ENCODE measurements around the gene HECW1.
"Not testable (repeated sequence)": the region's sequence is repeated elsewhere in the genome, so short reads cannot be mapped to it uniquely, and the experiment has no call there.

The HECW1 gene

DNA sequence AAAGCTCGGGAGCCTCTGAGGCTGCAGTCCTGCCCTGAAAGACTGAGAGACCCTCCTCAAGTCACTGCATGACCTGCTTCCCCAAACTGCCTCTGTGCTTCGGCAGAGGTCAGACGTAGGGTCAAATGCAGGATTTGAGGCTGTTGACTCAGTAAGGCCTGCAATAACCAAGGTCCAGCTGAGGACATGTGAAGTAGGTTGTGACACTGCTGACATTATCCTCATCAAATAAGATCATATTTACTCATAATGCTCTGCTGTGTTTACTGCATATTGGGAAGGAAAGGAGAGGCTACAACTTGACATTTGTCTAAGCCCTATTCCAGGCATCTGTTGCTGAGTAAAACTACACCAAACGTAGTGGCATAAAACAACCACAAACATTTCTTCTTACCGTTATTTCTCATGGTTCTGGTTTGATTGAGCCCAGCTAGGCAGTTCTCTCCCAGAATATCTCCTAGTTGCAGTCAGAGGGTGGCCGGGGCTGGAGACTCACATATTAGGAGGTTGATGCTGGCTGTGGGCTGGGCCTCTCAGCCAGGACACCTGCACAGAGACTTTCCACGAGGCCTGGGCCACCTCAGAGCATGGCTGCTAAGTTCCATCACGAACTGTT is 348.4 kb downstream of the HECW1 start:
- DNase-seq (ENCODE audit: low read depth in 2 of 3, low spot score in 1 of 3), result no peak

DNA sequence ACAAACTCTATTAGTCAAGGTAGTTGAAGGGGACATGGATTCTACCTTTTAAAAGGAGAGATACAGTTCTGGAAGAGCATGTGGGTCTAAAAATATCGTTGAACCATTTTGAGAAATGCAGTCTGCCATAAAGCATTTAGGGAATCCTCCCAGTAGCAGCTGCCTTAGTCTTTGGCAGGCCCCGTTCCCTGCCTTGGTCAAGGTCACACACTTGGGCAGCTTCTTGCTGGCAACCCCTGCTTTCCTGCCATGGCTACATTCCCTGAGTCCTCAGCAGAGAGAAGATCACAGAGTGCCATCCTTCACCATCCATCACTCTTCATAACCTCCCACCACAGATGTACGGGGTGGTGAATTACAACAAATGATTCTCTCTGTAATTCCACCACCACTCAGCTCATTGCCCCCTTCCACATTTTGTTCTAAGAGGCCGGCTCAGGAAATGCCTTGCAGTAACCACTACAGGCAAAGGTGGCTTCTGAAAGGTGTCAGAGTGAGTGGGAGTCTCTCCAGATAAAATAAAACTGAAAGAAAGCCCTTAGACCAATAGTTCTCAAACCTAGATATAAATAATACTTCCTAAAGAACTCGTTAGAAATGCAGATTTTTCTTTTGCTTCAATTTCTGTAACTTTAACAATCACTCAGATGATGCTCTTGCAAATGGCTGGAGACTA is 349.0 kb downstream of the HECW1 start:
- no peak for DNase-seq (ENCODE audit: low read depth in 2 of 3, low spot score in 1 of 3)

DNA sequence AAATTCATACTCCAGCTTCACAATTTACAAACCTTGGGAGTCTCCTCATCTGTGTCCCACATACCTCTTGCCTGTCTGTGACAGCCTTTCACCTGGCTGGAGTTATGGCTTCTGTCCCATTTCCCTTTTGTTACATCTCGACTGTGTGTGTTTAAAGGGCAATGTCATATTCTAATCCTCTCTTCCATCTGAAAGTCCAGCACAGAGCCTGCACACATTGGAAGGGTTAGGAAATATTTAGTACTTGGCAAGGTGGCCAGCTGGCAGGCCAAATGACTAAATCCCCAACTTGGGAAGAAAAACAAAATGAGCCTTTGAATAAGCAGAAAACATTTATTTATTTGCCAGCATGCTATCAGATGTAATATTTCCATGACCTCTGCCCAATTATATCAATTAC is 350.4 kb downstream of the HECW1 start:
- no peak for DNase-seq (ENCODE audit: low read depth in 2 of 3, low spot score in 1 of 3)

DNA sequence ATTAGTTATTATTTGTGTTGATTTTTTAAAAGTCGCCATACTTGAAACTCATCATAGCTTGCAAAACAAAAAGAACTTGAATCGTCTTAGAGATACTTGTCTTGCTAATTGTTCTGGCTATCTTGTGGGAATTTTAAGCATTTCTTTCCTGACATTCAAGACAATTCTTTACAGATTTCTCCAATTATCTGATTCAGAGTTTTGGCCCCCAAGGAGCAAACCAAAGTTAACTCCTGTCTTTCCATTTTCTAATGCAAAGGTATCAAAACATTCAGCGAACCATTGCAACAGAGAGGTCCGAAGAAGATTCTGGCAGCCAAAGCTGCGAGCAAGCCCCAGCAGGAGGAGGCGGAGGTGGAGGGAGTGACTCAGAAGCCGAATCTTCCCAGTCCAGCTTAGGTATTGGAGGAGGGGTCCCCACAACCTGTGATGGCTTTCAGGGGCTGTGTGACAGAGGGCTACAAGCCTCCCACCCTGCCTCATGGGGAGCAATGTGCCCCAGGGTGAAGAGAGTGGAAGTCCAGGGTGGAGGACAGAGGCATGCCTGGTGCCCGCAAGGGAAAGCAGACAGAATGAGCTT is 351.0 kb downstream of the HECW1 start:
- DNase-seq (ENCODE audit: low read depth in 2 of 3, low spot score in 1 of 3), result no peak

DNA sequence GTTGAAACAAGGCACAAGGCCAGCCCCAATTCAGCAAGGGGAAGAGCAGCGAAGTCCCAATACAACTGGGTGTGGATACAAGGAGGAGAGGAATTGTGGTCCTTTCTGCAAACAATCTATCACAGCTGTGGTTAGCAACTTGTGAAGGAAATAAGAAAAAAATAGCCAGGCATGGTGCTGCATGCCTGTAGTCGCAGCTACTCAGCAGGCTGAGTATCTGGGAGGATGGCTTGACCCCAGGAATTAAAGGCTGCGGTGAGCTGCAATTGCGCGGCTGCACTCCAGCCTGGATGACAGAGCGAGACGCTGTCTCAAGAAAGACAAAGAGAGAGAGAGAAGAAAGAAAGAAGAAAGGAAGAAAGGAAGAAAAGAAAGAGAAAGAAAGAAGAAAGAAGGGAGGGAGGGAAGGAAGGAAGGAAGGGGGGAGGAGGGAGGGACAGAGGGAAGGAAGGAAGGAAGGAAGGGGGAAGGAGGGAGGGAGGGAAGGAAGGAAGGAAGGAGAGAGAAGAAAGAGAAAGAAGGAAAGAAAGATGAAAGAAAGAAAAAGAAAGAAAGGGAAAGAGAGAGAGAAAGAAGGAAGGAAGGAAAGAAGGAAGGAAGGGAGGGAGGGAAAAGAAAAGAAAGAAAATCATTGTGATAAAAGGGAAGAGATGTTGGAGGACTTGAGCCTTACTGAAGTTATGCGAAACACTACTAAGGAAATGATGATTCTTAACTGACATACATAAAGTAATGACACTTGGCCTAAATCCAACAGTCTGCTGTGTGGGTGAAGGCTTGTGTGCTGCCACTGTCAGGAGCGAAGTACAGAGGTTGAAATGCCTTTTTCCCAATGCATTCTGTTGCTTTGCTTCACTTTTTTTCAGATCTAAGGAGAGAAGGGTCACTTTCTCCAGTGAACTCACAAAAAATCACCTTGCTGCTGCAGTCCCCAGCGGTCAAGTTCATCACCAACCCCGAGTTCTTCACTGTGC is 353.4 kb downstream of the HECW1 start:
- no peak for DNase-seq (ENCODE audit: low read depth in 2 of 3, low spot score in 1 of 3)

DNA sequence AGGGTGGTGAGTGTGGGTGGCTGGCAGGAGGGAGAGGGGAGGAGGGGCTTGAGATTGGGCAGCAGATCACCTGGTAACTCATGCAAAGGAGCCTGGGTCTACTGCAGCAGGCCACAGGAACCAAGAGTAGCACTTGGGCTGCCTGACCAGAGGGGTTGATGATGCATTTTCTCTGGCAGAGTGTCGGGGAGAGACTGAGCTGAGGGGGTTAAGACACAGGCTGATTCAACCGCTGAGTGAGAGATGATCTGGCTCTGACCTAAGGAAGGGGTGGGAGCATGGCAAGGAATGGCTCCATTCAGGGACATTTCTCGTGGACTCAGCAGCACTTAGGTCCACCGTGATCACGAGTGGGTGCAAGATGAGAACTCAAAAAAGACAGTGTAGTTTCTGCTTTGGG is 355.0 kb downstream of the HECW1 start:
- no peak for DNase-seq (ENCODE audit: low read depth in 2 of 3, low spot score in 1 of 3)

DNA sequence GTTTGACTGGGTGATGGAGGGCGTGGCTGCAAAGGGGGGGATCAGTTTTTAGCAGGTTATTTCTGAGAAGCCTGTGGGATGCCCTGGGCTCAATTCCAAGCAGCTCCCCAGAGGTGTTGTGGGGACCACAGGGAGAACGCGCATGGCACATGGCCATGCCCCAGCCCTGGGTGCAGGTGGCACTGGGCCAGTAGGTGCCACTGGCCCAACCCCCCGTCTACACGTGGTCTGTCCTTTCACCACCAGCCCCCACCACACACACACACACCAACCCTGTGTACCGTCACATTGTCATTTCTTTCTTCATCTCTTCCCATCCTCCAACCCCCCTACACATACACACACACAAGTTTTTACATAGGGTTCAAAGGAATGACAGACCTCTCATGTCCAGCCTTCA is 355.4 kb downstream of the HECW1 start:
- DNase-seq (ENCODE audit: low read depth in 2 of 3, low spot score in 1 of 3), result no peak

DNA sequence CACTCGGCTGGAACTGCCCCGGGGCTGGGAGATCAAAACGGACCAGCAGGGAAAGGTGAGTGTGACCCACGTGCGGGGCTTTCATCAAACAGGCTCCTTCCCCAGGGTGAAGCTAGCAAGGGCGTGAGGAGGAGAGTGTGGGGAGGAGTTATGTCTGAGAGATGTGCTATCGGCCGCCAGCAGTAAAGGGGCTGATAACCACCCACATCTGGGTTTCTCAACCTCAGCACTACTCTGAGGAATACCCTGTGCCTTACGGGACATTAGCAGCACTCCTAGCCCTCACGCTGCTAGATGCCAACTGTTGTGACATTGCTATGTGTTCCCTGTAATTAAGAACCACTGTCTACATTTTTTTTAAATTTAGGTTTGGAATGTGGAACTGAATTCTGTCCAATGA is 356.6 kb downstream of the HECW1 start:
- no peak for DNase-seq (ENCODE audit: low read depth in 2 of 3, low spot score in 1 of 3)

DNA sequence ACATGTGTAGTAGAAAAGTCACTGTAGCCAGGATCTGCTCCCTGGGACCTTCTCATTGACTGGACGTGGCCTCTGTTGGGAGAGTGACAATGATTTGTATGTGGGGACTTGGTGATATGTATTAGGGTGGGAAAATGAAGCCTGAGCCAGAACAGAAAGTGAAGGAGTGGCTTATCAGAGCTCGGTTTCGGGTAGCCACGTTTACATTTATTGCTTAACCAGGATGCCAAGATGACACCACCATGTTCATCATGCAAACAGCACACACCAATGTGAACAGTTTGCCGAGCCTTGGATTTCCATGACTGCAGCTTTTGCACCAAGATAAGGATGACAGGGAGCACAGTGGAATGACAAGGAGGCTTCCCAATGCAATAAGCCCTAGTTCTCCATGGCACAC is 357.7 kb downstream of the HECW1 start:
- no peak for DNase-seq (ENCODE audit: low read depth in 2 of 3, low spot score in 1 of 3)

DNA sequence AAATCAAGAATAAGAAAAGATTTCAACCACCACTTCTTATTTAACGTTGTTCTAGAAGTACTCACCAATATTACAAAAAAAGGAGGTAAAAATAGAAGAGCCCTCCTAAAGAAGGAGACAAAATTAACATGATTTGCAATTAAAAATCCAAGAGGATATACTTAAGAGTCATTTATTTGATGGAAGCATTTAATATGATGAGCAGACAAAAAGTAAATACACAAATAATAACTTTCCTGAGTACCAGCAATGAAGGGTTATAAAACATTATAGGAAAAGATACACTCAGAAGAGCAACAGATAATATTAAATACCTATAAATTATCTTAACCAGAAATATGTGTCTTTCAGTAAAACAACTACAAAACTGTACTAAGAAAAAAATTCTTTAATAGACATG is 363.5 kb downstream of the HECW1 start:
- no peak for DNase-seq (ENCODE audit: low read depth in 2 of 3, low spot score in 1 of 3)

DNA sequence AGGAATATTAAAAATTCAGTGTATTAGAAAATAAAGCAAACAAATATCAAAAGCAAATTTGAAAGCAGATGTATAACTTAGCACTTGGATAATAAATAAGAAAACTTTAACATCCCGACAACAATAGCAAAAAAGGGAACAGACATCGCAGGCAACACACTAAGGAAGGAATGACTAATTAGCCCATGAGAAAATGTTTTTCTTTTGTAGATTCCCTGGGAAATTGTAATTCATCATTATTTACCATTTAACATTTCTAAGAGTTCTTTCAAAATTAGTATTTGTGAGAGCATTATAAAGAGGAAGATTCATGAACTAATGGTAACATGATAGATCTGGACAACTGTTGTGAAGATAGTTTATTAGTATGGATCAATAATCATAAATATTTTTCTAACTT is 364.4 kb downstream of the HECW1 start:
- no peak for DNase-seq (ENCODE audit: low read depth in 2 of 3, low spot score in 1 of 3)

DNA sequence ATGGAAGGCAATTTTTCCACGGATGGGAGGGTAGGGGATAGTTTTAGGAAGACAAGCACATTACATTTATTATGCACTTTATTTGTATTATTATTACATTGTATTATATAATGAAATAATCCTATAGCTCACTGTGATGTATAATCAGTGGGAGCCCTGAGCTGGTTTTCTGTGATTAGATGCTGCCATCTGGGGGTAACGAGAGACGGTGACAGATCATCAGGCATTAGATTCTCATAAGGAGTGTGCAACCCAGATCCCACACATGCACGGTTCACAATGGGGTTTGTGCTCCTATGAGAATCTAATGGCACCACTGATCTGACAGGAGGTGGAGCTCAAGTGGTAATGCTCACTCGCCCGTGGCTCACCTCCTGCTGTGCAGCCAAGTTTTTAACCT is 366.6 kb downstream of the HECW1 start:
- DNase-seq (ENCODE audit: low read depth in 2 of 3, low spot score in 1 of 3), result no peak

DNA sequence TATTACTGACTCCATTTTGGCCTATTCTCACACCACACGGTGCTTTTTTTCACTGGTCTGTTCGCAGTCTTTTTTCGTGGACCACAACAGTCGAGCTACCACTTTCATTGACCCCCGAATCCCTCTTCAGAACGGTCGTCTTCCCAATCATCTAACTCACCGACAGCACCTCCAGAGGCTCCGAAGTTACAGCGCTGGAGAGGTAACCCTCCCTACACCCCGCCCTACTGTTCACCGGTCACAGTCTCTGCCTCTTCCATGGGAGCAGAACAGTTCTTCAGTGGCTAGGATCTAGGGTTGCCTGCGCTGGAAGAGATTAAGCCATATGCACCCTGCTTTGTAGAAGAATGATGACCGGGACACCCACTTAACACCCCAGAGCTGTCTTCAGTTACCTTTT is 367.1 kb downstream of the HECW1 start:
- DNase-seq (ENCODE audit: low read depth in 2 of 3, low spot score in 1 of 3), result no peak

DNA sequence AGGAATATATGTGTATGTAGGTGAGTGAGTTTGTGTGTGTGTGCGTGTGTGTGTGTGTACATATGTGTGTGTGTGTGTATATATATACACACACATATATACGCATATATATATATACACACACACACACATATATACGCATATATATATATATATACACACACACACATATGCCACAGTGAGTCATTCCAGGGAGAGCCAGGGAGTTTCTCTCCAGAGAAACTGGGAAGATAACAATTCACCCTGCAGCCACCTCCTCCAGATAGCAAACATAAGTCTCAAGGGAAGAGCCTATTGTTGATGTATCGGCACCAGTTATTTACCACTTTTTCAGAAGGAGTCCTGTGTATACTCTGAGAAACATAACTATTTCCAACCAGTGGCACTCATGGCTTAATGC is 368.1 kb downstream of the HECW1 start:
- DNase-seq (ENCODE audit: low read depth in 2 of 3, low spot score in 1 of 3), result no peak

DNA sequence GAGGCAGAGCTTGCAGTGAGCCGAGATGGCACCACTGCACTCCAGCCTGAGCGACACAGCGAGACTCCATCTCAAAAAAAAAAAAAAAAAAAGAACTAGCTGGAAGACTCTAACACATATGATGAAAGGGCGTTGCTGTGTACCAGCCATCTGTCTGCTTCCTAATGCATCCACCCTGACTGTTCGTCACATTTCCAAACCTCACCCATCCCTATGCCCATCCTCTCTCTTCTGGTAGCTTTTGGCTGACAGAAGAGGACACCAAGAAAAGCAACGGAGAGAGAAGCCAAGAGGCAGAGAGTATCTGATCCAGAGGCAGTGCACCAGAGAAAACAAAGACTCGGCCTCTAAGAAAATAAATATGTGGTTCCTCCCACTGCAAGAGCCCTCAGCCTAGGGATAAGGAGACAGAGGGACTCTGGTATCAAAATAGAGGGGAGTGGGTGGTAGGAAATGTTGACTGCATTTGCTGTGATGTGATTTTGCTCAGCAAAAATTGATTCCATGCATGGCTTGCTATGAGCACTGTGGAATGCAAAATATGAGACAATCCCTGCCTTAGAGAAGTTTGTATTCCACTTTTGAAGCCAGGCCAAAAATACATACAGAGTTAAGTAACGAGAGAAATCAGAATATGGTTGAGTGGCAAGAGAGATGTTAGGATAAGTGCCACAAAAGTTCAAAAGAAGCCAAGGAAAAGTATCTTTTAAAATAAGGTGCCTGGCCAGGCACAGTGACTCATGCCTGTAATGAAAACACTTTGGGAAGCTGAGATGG is 369.6 kb downstream of the HECW1 start:
- no peak for DNase-seq (ENCODE audit: low read depth in 2 of 3, low spot score in 1 of 3)

DNA sequence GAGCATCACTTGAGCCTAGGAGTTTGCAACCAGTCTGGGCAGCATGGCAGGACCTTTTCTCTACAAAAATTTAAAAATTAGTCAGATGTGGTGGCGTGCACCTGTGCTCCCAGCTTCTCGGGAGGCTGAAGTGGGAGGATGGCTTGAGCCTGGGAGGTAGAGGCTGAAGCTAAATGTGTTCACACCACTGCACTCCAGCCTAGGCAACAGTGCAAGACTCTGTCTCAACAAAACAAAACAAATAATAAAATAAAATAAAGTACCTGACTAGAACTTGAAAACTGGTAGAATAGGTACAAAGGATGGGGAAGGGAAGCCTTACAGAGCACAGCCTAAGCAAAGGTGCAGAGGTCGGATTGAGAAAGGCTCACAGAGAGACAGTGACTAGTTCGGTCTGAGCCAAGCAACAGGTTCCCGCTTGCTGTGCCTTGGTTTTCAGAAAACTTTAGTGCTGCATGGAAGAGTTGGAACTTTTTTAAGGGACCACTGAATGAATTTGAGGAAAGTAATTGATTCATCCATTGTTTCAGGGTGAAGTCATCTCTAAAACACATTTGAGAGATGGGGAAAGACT is 370.3 kb downstream of the HECW1 start:
- no peak for DNase-seq (ENCODE audit: low read depth in 2 of 3, low spot score in 1 of 3)

DNA sequence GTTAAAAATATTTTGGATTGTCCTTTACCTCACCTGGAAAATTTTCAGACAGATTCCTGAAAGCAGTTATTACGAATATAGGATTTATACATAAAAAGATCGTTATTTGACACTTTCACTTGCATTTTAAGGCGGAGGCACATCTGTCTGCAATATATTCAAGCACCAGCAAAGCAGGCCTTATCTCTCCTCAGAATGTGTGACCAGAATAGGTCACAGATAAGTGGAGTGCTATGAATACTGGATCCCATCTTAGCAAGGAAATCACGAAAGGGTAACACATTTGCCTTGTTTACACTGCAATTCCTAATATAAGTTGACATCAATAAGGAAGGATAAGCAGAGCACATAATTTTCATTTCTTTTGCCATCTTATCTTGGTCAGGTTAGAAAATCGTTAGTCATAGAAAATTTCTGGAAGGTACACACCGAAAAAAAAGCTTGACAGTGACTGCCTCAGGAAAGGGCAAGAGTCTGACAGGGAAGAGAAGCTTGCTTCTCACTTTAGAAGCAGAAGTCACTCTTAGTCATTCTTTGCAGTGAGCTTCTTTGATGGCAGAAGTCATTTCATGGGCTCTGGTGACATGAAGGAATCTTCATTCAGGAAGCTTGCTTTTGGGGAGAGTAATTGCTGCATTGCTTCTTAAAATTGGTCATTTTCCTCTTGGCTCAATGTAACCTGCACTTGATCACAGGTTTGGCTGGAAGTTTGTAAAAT is 372.4 kb downstream of the HECW1 start:
- no peak for DNase-seq (ENCODE audit: low read depth in 2 of 3, low spot score in 1 of 3)

DNA sequence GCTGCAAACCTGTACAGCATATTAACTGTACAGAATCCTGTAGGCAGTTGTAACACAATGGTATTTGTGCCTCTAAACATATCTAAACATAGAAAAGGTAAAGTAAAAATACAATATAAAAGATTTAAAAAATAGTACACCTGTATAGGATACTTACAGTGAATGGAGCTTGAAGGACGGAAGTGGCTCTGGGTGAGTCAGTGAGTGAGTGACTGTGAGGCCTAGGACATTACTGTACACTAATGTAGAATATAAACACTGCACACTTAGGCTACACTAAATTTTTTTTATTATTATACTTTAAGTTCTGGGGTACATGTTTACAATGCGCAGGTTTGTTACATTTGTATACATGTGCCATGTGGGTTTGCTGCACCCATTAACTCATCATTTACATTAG is 373.1 kb downstream of the HECW1 start:
- no peak for DNase-seq (ENCODE audit: low read depth in 2 of 3, low spot score in 1 of 3)

DNA sequence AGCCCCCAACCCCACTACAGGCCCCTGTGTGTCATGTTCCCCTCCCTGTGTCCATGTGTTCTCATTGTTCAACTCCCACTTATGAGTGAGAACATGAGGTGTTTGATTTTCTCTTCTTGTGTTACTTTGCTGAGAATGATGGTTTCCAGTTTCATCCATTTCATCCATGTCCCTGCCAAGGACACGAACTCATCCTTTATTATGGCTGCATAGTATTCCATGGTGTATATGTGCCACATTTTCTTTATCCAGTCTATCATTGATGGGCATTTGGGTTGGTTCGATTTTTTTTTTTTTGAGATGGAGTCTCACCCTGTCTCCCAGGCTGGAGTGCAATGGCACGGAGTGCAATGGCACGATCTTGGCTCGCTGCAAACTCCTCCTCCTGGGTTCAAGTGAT is 373.6 kb downstream of the HECW1 start:
- DNase-seq (ENCODE audit: low read depth in 2 of 3, low spot score in 1 of 3), result not testable (repeated sequence)

DNA sequence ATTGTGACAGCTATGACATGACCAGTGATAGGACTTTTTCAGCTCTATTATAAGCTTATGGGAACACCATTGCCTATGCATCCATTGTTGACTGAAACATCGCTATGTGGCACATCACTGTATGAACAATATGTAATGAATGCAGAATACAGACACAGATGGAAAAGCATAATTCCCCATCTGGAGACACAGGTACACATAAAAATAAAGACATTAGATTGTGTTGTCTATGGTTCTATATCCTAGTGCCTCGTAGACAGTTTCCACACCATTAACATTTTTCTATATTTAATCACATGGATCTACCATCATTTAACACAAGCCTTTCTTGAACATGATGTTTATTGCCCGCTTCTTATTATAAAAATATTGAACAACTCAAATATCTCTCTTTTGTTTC is 374.2 kb downstream of the HECW1 start:
- DNase-seq (ENCODE audit: low read depth in 2 of 3, low spot score in 1 of 3), result no peak

Measured in stimulated activated CD4-positive, alpha-beta T cell treated with anti-CD3 and anti-CD28 coated beads, Interleukin-12 subunit alpha, Interleukin-12 subunit beta, amount 100 ng/mL, for 48 hours (primary cell).